Measurements from ENCODE around the gene BAHCC1. TPM values are rescaled to one million over a fixed set of nuclear protein-coding genes. Genes with fewer than 3 reads are reported as not detected.

BAHCC1 gene
- total RNA-seq, 2 donors from 2014 or later: 11.4 to 28.9 TPM

- H3K9me3 ChIP-seq: no peaks in the 10 kb centered on the region
- H3K36me3 ChIP-seq: peaks cover 0 to 6% of the 10 kb centered on the region in 2 donors
- no peak overlapping the region for H3K27ac ChIP-seq
- H3K4me1 ChIP-seq (replicated peaks): no peaks in the 10 kb centered on the region
- DNase-seq (ENCODE audit: low spot score): no peak
- H3K4me3 ChIP-seq: no peak overlapping the region
- 65% methylated on average over 9 of the region's 9 CpGs for WGBS
- intact Hi-C loops (cut with DNase I): no loop called here
- TF ChIP-seq POLR2AphosphoS5 (IDR thresholded peaks at IDR 0.05) (no peak), POLR2A (IDR thresholded peaks at IDR 0.05) (no peak), CTCF (IDR thresholded peaks at IDR 0.05) (no peak)
- H3K27me3 ChIP-seq (replicated peaks; ENCODE audit: insufficient read depth): no peaks in the 10 kb centered on the region
Observed at GRCh38 chr17:81464586-81464985, 69.3 kb downstream of the BAHCC1 start.

DNA sequence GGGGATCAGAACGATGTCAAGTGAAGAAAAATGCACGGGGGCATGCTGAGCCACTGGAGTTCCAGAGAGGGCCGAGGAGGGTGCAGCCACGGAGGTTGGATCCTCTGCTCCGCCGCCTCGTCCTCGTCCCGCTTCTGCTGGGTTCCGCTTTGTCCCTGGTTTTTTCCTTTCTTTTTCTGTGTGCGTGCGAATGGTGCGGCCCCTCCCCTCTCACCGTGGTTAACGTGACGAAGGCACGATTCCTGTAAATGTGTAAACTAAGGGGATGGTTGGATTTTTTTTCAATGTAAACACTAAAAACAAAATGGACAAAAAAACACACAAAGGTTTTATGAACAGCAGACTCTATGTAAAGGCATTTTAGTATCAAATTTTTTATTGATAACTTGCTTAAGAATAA is 70.7 kb downstream of the BAHCC1 start:
- Histone ChIP-seq H3K27ac (no peak overlapping the region), H3K27me3 (replicated peaks; ENCODE audit: insufficient read depth) (no peaks in the 10 kb centered on the region), H3K4me1 (replicated peaks) (no peaks in the 10 kb centered on the region), H3K36me3 (peaks cover 0 to 6% of the 10 kb centered on the region in 2 donors), H3K4me3 (no peak overlapping the region), H3K9me3 (no peaks in the 10 kb centered on the region)
- TF ChIP-seq POLR2A (IDR thresholded peaks at IDR 0.05) (no peak), CTCF (IDR thresholded peaks at IDR 0.05) (no peak), POLR2AphosphoS5 (IDR thresholded peaks at IDR 0.05) (no peak)
- WGBS: 84% methylated on average over 17 of the region's 17 CpGs
- intact Hi-C loops (cut with DNase I): no loop called here
- no peak for DNase-seq (ENCODE audit: low spot score)

- Histone ChIP-seq H3K4me1 (replicated peaks) (no peaks in the 10 kb centered on the region), H3K27me3 (replicated peaks; ENCODE audit: insufficient read depth) (no peaks in the 10 kb centered on the region), H3K36me3 (peaks cover 0 to 6% of the 10 kb centered on the region in 2 donors), H3K4me3 (no peak overlapping the region), H3K27ac (no peak overlapping the region), H3K9me3 (no peaks in the 10 kb centered on the region)
- intact Hi-C loops (cut with DNase I): no loop called here
- no peak for TF ChIP-seq POLR2A (IDR thresholded peaks at IDR 0.05)
- TF ChIP-seq CTCF (IDR thresholded peaks at IDR 0.05): no peak
- TF ChIP-seq POLR2AphosphoS5 (IDR thresholded peaks at IDR 0.05): no peak
- no peak for DNase-seq (ENCODE audit: low spot score)
- WGBS: 90% methylated on average over 31 of the region's 33 CpGs
Observed at GRCh38 chr17:81466564-81467472, 71.6 kb downstream of the BAHCC1 start.

DNA sequence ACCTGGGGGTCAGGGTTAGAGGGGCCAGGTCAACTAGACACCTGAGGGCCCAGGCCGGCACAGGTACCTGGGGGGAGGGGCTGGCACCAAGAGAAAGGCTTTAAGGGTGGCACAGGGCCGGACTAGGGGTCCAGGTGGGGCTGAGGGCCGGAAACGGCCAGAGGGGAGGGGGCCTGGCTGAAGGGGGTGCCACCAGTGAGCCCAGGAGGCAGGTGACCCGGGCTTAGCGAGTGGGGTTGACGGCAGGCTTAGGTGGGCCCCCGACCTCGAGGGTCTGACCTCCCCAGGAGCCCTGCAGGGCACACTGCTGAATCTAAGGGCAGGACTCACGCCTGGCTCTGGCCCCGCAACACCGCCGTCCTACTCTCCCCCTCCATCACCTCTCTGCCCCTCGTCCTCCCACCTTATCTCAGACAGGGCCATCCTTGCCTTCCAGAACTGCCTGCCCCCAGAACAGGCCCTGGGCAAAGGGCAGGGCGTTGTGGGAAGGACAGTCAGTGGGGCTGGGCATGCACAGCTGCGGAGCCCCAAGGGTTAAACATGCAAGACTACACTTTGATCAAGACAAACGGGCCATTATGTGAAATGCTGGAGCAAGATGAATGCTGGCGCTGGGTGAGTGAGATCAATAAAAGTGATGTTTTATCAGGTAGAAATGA is 73.0 kb downstream of the BAHCC1 start:
- H3K27ac ChIP-seq: no peak overlapping the region
- TF ChIP-seq POLR2AphosphoS5 (IDR thresholded peaks at IDR 0.05): no peak
- no peak for TF ChIP-seq POLR2A (IDR thresholded peaks at IDR 0.05)
- no peak for TF ChIP-seq CTCF (IDR thresholded peaks at IDR 0.05)
- H3K4me3 ChIP-seq: no peak overlapping the region
- 76% methylated on average over 18 of the region's 18 CpGs for WGBS
- H3K4me1 ChIP-seq (replicated peaks): no peaks in the 10 kb centered on the region
- no peak for DNase-seq (ENCODE audit: low spot score)
- H3K27me3 ChIP-seq (replicated peaks; ENCODE audit: insufficient read depth): no peaks in the 10 kb centered on the region
- H3K9me3 ChIP-seq: no peaks in the 10 kb centered on the region
- no peaks in the 10 kb centered on the region for H3K36me3 ChIP-seq
- intact Hi-C loops (cut with DNase I): no loop called here

Data from prostate gland (tissue), 2 donors.